Activated naive CD4-positive, alpha-beta T cell treated with anti-CD3 and anti-CD28 coated beads for 36 hours (primary cell): ENCODE measurements around the gene PERM1. TPM values are rescaled to one million over a fixed set of nuclear protein-coding genes. Genes with fewer than 3 reads are reported as not detected.
"Not testable (repeated sequence)": the region's sequence is repeated elsewhere in the genome, so short reads cannot be mapped to it uniquely, and the experiment has no call there.

Experiments used
- CTCF ChIA-PET: fragments of 350-600 bp; sonication (Branson Sonifier 250); formaldehyde crosslinking; loops from one replicate; lab custom pipeline; 2021; ENCODE audit warnings: antibody characterized with exemption; lab: Charles Lee
- DNase-seq: peaks from one replicate; pipeline ENCODE4 v3.0.0-alpha.2; 2020
- H3K27ac Mint-ChIP-seq: one replicate; pipeline ENCODE4 v1.8.0; 2021; ENCODE audit warnings: mild to moderate bottlenecking, mixed read lengths
- H3K27me3 Mint-ChIP-seq: one replicate; pipeline ENCODE4 v1.8.0; 2021; ENCODE audit warnings: low read depth, mixed read lengths
- H3K36me3 Mint-ChIP-seq: one replicate; pipeline ENCODE4 v1.8.0; 2021; ENCODE audit warnings: low read depth, mixed read lengths
- H3K4me1 Mint-ChIP-seq: one replicate; pipeline ENCODE4 v1.8.0; 2021; ENCODE audit warnings: low read depth, mixed read lengths
- H3K4me3 Mint-ChIP-seq: one replicate; pipeline ENCODE4 v1.8.0; 2021; ENCODE audit warnings: mild to moderate bottlenecking, moderate library complexity, mixed read lengths
- H3K9me3 Mint-ChIP-seq: one replicate; pipeline ENCODE4 v1.8.0; 2021; ENCODE audit warnings: mixed read lengths
- intact Hi-C: fragments of 100-400 bp; cut with micrococcal nuclease; formaldehyde crosslinking; loops from one replicate; pipeline ENCODE4 v1.15.1; 2023
- total RNA-seq, 2 experiments: library from RNA; stranded (reverse); gene quantifications; one replicate each; pipeline ENCODE4 v1.2.3, GENCODE V29; 2021

The PERM1 gene
- total RNA-seq, 2 experiments from 2014 or later = not detected

GRCh38 chr1:1013105-1013921 lies 31.4 kb upstream of the PERM1 start, which contains the start of gene ISG15:
Gene ISG15, plus strand, starts transcription at chr1:1013497. Its CDS starts 77 bp downstream, at chr1:1013574.
- intact Hi-C loops = loop anchor here (1.0 to 2.0 kb wide), 4 partner anchors 13 to 51 kb away; partner anchors contain the start of gene HES4
- Mint-ChIP-seq H3K9me3 (no peaks in the 10 kb centered on the region), H3K36me3 (peaks cover 6% of the 10 kb centered on the region)

GRCh38 chr1:1012736-1013104 lies 30.8 kb upstream of the PERM1 start:
- intact Hi-C loops = loop anchor here (1.0 to 2.0 kb wide), 4 partner anchors 12 to 52 kb away; partner anchors contain the start of gene HES4
- not testable (repeated sequence) for H3K36me3 Mint-ChIP-seq, DNase-seq, H3K27me3 Mint-ChIP-seq, H3K9me3 Mint-ChIP-seq
- CTCF ChIA-PET = interaction anchor here (2.2 to 3.5 kb wide), 2 partner anchors 11 to 51 kb away, joined by 10 to 19 read pairs; no protein-coding TSS in a partner anchor
- Mint-ChIP-seq H3K4me1 (peaks cover 29% of the 10 kb centered on the region), H3K27ac (peak overlapping the region; percentile 86), H3K4me3 (peak overlapping the region; percentile 94)

More at GRCh38 chr1:1013105-1013921, 31.4 kb upstream of the PERM1 start, which contains the start of gene ISG15:
- DNase-seq = peak; percentile 92
- Mint-ChIP-seq H3K4me1 (peaks cover 29% of the 10 kb centered on the region), H3K27ac (peak within 1 kb of the TSS; percentile 86), H3K27me3 (peaks cover 4% of the 10 kb centered on the region), H3K4me3 (peak within 1 kb of the TSS; percentile 94)
- CTCF ChIA-PET = interaction anchor here (0.7 to 3.5 kb wide), 6 partner anchors 11 to 51 kb away, joined by 3 to 19 read pairs (median 7); no protein-coding TSS in a partner anchor

- no peaks in the 10 kb centered on the region for H3K9me3 Mint-ChIP-seq
- H3K27me3 Mint-ChIP-seq = peaks cover 4% of the 10 kb centered on the region
- peaks cover 6% of the 10 kb centered on the region for H3K36me3 Mint-ChIP-seq
- intact Hi-C loops = no loop called here
- H3K27ac Mint-ChIP-seq = peak overlapping the region; percentile 13
- H3K4me1 Mint-ChIP-seq = peaks cover 23% of the 10 kb centered on the region
- CTCF ChIA-PET = no interaction called here
- H3K4me3 Mint-ChIP-seq = no peak overlapping the region
- no peak for DNase-seq
Measured at GRCh38 chr1:1011396-1011949, 29.6 kb upstream of the PERM1 start.

- intact Hi-C loops, H3K27ac Mint-ChIP-seq, H3K27me3 Mint-ChIP-seq, DNase-seq, H3K4me3 Mint-ChIP-seq, H3K36me3 Mint-ChIP-seq, H3K9me3 Mint-ChIP-seq: not testable (repeated sequence)
- peaks cover 24% of the 10 kb centered on the region for H3K4me1 Mint-ChIP-seq
- CTCF ChIA-PET = interaction anchor here (1.6 kb wide), 1 partner anchor 8 kb away, joined by 6 read pairs; no protein-coding TSS in a partner anchor
Measured at GRCh38 chr1:1010131-1010530, 28.2 kb upstream of the PERM1 start.

GRCh38 chr1:1006305-1007159 lies 24.6 kb upstream of the PERM1 start:
- Mint-ChIP-seq H3K9me3 (no peaks in the 10 kb centered on the region), H3K27ac (no peak overlapping the region), H3K27me3 (peaks cover 27% of the 10 kb centered on the region), H3K36me3 (no peaks in the 10 kb centered on the region), H3K4me1 (peaks cover 9% of the 10 kb centered on the region), H3K4me3 (no peak overlapping the region)
- intact Hi-C loops = no loop called here
- DNase-seq = no peak
- CTCF ChIA-PET = interaction anchor here (2.3 kb wide), 1 partner anchor 22 kb away, joined by 9 read pairs; no protein-coding TSS in a partner anchor

GRCh38 chr1:1005774-1006304 lies 23.9 kb upstream of the PERM1 start:
- Mint-ChIP-seq H3K4me1 (peaks cover 9% of the 10 kb centered on the region), H3K27ac (no peak overlapping the region), H3K27me3 (peaks cover 27% of the 10 kb centered on the region), H3K4me3 (no peak overlapping the region), H3K9me3 (no peaks in the 10 kb centered on the region), H3K36me3 (no peaks in the 10 kb centered on the region)
- intact Hi-C loops = no loop called here
- no peak for DNase-seq
- CTCF ChIA-PET = no interaction called here

GRCh38 chr1:1004780-1005697 lies 23.1 kb upstream of the PERM1 start:
- H3K4me1 Mint-ChIP-seq = peaks cover 12% of the 10 kb centered on the region
- CTCF ChIA-PET = interaction anchor here (0.7 to 1.9 kb wide), 3 partner anchors 19 to 22 kb away, joined by 3 to 7 read pairs (median 4); partner anchors contain the start of gene PERM1
- H3K27me3 Mint-ChIP-seq = peaks cover 31% of the 10 kb centered on the region
- H3K4me3 Mint-ChIP-seq = no peak overlapping the region
- no peaks in the 10 kb centered on the region for H3K36me3 Mint-ChIP-seq
- no peak for DNase-seq
- intact Hi-C loops = no loop called here
- H3K9me3 Mint-ChIP-seq = no peaks in the 10 kb centered on the region
- no peak overlapping the region for H3K27ac Mint-ChIP-seq

GRCh38 chr1:1004420-1004779 lies 22.5 kb upstream of the PERM1 start:
- H3K27ac Mint-ChIP-seq = no peak overlapping the region
- H3K4me3 Mint-ChIP-seq = no peak overlapping the region
- no peaks in the 10 kb centered on the region for H3K9me3 Mint-ChIP-seq
- CTCF ChIA-PET = interaction anchor here (0.7 to 1.9 kb wide), 3 partner anchors 20 to 22 kb away, joined by 3 to 7 read pairs (median 4); partner anchors contain the start of gene PERM1
- DNase-seq = no peak
- peaks cover 31% of the 10 kb centered on the region for H3K27me3 Mint-ChIP-seq
- intact Hi-C loops = no loop called here
- H3K36me3 Mint-ChIP-seq = no peaks in the 10 kb centered on the region
- peaks cover 14% of the 10 kb centered on the region for H3K4me1 Mint-ChIP-seq

- H3K9me3 Mint-ChIP-seq = no peaks in the 10 kb centered on the region
- intact Hi-C loops = no loop called here
- H3K27ac Mint-ChIP-seq = no peak overlapping the region
- peaks cover 14% of the 10 kb centered on the region for H3K4me1 Mint-ChIP-seq
- CTCF ChIA-PET = interaction anchor here (0.7 to 1.9 kb wide), 3 partner anchors 19 to 21 kb away, joined by 3 to 7 read pairs (median 4); partner anchors contain the start of gene PERM1
- H3K4me3 Mint-ChIP-seq = no peak overlapping the region
- H3K27me3 Mint-ChIP-seq = peaks cover 27% of the 10 kb centered on the region
- H3K36me3 Mint-ChIP-seq = no peaks in the 10 kb centered on the region
- DNase-seq = no peak
Measured at GRCh38 chr1:1003618-1004419, 21.9 kb upstream of the PERM1 start.

GRCh38 chr1:1001057-1001783 lies 19.3 kb upstream of the PERM1 start:
- intact Hi-C loops = no loop called here
- H3K27me3 Mint-ChIP-seq = peaks cover 33% of the 10 kb centered on the region
- no peaks in the 10 kb centered on the region for H3K9me3 Mint-ChIP-seq
- no peak for DNase-seq
- no peaks in the 10 kb centered on the region for H3K36me3 Mint-ChIP-seq
- peak overlapping the region; percentile 71 for H3K4me3 Mint-ChIP-seq
- CTCF ChIA-PET = interaction anchor here (0.6 to 2.4 kb wide), 8 partner anchors 9 to 18 kb away, joined by 3 to 19 read pairs (median 4); partner anchors contain the start of gene ISG15
- H3K4me1 Mint-ChIP-seq = peaks cover 14% of the 10 kb centered on the region
- H3K27ac Mint-ChIP-seq = peak overlapping the region; percentile 80
